ENCODE measurements around the gene ATF7.

The ATF7 gene

GRCh38 chr12:53523131-53523530 lies 103.1 kb downstream of the ATF7 start:
- no peak for DNase-seq

GRCh38 chr12:53518381-53518780 lies 107.8 kb downstream of the ATF7 start:
- no peak for DNase-seq

- DNase-seq = no peak
These were observed 109.3 kb downstream of the ATF7 start for GRCh38 chr12:53516758-53517455.

GRCh38 chr12:53515291-53515680 lies 110.9 kb downstream of the ATF7 start:
- DNase-seq = no peak

GRCh38 chr12:53514628-53515290 lies 111.4 kb downstream of the ATF7 start:
- no peak for DNase-seq

GRCh38 chr12:53513712-53514410 lies 112.3 kb downstream of the ATF7 start:
- no peak for DNase-seq

GRCh38 chr12:53510181-53510812 lies 115.9 kb downstream of the ATF7 start:
- DNase-seq = no peak

GRCh38 chr12:53508534-53509170 lies 117.5 kb downstream of the ATF7 start:
- DNase-seq = peak; percentile 72

- no peak for DNase-seq
These were observed 118.6 kb downstream of the ATF7 start for GRCh38 chr12:53507603-53507885.

GRCh38 chr12:53506881-53507602 lies 119.1 kb downstream of the ATF7 start, which contains the start of gene NPFF:
Gene NPFF (minus strand): TSS chr12:53507484. CDS start chr12:53507474, 10 bp downstream.
- no peak for DNase-seq

GRCh38 chr12:53506450-53506785 lies 119.8 kb downstream of the ATF7 start:
- no peak for DNase-seq

- peak; percentile 57 for DNase-seq
These were observed 120.4 kb downstream of the ATF7 start for GRCh38 chr12:53505555-53506449.

- peak; percentile 51 for DNase-seq
These were observed 121.1 kb downstream of the ATF7 start for GRCh38 chr12:53505086-53505485.

- no peak for DNase-seq
These were observed 121.9 kb downstream of the ATF7 start for GRCh38 chr12:53504004-53504920.

GRCh38 chr12:53502983-53503728 lies 123.0 kb downstream of the ATF7 start:
- DNase-seq = no peak

GRCh38 chr12:53502331-53502730 lies 123.9 kb downstream of the ATF7 start:
- no peak for DNase-seq

GRCh38 chr12:53501615-53502181 lies 124.5 kb downstream of the ATF7 start:
- no peak for DNase-seq

GRCh38 chr12:53500776-53501614 lies 125.2 kb downstream of the ATF7 start, which contains the start of gene TARBP2:
Gene TARBP2 (plus strand): TSS chr12:53501283. CDS start chr12:53501409, 126 bp downstream.
- peak; percentile 100 for DNase-seq
